ENCODE measurements around the gene FXYD7. TPM values are rescaled to one million over a fixed set of nuclear protein-coding genes. Genes with fewer than 3 reads are reported as not detected.

The FXYD7 gene
- total and polyA plus RNA-seq, 2 of the 13 experiments (the other 11 are each of a cell fraction or from before 2014, with no cell fraction given), result 0.55 TPM; not detected in 1

DNA sequence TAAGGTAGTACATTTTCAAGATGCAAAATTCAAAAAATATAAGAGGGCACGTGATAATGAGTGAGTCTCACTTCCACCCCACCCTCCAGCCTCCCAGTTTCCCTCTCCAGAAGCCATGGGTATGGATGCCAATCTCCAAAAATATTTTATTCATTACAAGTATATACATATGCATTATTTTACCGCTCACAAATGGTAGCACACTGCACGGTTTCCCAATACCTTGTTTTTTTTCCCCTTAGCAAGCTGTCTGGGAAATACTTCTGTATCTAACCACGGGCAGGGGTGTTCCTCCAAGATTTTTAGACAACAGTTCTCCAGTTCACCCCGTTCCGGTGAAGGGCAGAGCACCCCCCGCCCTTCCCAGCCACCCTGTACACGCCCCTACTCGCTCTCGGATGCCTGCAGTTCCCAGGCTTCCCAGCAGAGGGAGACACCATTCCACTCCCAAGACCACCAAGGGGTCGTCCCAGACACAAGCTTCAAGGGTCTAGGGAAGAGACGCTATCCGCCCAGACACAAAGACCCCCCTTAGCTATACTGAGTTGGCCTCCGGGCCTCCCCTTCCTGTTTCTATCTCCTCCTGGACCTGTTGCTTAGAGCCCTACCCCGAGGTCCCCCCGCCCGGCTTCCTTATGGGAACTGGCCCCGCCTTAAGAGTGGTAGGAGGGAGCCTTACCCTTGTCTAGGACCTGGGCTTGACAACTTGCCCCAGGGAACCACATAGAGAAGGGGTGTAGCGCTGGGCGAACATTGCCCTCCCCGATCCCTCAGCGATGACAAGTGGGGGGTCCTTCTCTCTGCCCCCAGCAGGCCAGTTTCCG is 28.5 kb upstream of the FXYD7 start (continued):
- no peak for TF ChIP-seq NR1H2 (CRISPR knock-in tag; IDR thresholded peaks at IDR 0.05; ENCODE audit: borderline replicate concordance, low read depth)
- no peak for TF ChIP-seq ZNF816 (CRISPR knock-in tag; IDR thresholded peaks at IDR 0.05; ENCODE audit: borderline replicate concordance)
- no peak for TF ChIP-seq DMAP1 (CRISPR knock-in tag; IDR thresholded peaks at IDR 0.05)
- TF ChIP-seq SMAD9 (CRISPR knock-in tag; IDR thresholded peaks at IDR 0.05), result no peak
- peak; percentile 24 for TF ChIP-seq SAP130 (CRISPR knock-in tag; IDR thresholded peaks at IDR 0.05; ENCODE audit: low read depth)
- TF ChIP-seq SP2 (CRISPR knock-in tag; IDR thresholded peaks at IDR 0.05), result 0 out of 2 replicates have a peak, but pooled peaks have one; percentile 27
- TF ChIP-seq RARA (CRISPR knock-in tag; IDR thresholded peaks at IDR 0.05), result peak; percentile 26; the same call in 1 of the 2 replicates
- TF ChIP-seq, protein P1, sequence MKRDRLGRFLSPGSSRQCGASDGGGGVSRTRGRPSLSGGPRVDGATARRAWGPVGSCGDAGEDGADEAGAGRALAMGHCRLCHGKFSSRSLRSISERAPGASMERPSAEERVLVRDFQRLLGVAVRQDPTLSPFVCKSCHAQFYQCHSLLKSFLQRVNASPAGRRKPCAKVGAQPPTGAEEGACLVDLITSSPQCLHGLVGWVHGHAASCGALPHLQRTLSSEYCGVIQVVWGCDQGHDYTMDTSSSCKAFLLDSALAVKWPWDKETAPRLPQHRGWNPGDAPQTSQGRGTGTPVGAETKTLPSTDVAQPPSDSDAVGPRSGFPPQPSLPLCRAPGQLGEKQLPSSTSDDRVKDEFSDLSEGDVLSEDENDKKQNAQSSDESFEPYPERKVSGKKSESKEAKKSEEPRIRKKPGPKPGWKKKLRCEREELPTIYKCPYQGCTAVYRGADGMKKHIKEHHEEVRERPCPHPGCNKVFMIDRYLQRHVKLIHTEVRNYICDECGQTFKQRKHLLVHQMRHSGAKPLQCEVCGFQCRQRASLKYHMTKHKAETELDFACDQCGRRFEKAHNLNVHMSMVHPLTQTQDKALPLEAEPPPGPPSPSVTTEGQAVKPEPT (CRISPR knock-in tag; IDR thresholded peaks at IDR 0.05; ENCODE audit: low read depth), result 0 out of 2 replicates have a peak, but pooled peaks have one; percentile 17
- TF ChIP-seq, protein P2, sequence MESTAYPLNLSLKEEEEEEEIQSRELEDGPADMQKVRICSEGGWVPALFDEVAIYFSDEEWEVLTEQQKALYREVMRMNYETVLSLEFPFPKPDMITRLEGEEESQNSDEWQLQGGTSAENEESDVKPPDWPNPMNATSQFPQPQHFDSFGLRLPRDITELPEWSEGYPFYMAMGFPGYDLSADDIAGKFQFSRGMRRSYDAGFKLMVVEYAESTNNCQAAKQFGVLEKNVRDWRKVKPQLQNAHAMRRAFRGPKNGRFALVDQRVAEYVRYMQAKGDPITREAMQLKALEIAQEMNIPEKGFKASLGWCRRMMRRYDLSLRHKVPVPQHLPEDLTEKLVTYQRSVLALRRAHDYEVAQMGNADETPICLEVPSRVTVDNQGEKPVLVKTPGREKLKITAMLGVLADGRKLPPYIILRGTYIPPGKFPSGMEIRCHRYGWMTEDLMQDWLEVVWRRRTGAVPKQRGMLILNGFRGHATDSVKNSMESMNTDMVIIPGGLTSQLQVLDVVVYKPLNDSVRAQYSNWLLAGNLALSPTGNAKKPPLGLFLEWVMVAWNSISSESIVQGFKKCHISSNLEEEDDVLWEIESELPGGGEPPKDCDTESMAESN (CRISPR knock-in tag; conservative IDR thresholded peaks at IDR 0.05), result no peak
- TF ChIP-seq ZNF569 (CRISPR knock-in tag; IDR thresholded peaks at IDR 0.05; ENCODE audit: borderline replicate concordance), result no peak
- TF ChIP-seq, protein P3, sequence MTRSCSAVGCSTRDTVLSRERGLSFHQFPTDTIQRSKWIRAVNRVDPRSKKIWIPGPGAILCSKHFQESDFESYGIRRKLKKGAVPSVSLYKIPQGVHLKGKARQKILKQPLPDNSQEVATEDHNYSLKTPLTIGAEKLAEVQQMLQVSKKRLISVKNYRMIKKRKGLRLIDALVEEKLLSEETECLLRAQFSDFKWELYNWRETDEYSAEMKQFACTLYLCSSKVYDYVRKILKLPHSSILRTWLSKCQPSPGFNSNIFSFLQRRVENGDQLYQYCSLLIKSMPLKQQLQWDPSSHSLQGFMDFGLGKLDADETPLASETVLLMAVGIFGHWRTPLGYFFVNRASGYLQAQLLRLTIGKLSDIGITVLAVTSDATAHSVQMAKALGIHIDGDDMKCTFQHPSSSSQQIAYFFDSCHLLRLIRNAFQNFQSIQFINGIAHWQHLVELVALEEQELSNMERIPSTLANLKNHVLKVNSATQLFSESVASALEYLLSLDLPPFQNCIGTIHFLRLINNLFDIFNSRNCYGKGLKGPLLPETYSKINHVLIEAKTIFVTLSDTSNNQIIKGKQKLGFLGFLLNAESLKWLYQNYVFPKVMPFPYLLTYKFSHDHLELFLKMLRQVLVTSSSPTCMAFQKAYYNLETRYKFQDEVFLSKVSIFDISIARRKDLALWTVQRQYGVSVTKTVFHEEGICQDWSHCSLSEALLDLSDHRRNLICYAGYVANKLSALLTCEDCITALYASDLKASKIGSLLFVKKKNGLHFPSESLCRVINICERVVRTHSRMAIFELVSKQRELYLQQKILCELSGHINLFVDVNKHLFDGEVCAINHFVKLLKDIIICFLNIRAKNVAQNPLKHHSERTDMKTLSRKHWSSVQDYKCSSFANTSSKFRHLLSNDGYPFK (CRISPR knock-in tag; IDR thresholded peaks at IDR 0.05; ENCODE audit: borderline replicate concordance), result no peak
- TF ChIP-seq ZNF441 (CRISPR knock-in tag; IDR thresholded peaks at IDR 0.05; ENCODE audit: borderline replicate concordance), result no peak
- TF ChIP-seq ZSCAN25 (CRISPR knock-in tag; IDR thresholded peaks at IDR 0.05), result peak; percentile 83
- TF ChIP-seq RXRB (CRISPR knock-in tag; IDR thresholded peaks at IDR 0.05; ENCODE audit: borderline replicate concordance), result peak; percentile 48; the same call in 1 of the 2 replicates
- TF ChIP-seq POLR2AphosphoS5 (IDR thresholded peaks at IDR 0.05; ENCODE audit: low read depth, low read length), result no peak
- TF ChIP-seq, protein P4, sequence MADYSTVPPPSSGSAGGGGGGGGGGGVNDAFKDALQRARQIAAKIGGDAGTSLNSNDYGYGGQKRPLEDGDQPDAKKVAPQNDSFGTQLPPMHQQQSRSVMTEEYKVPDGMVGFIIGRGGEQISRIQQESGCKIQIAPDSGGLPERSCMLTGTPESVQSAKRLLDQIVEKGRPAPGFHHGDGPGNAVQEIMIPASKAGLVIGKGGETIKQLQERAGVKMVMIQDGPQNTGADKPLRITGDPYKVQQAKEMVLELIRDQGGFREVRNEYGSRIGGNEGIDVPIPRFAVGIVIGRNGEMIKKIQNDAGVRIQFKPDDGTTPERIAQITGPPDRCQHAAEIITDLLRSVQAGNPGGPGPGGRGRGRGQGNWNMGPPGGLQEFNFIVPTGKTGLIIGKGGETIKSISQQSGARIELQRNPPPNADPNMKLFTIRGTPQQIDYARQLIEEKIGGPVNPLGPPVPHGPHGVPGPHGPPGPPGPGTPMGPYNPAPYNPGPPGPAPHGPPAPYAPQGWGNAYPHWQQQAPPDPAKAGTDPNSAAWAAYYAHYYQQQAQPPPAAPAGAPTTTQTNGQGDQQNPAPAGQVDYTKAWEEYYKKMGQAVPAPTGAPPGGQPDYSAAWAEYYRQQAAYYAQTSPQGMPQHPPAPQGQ (CRISPR knock-in tag; IDR thresholded peaks at IDR 0.05; ENCODE audit: borderline replicate concordance), result no peak
- TF ChIP-seq AGO1 (IDR thresholded peaks at IDR 0.05; ENCODE audit: low read depth, low read length, poor library complexity, severe bottlenecking), result no peak
- TF ChIP-seq, protein P5, sequence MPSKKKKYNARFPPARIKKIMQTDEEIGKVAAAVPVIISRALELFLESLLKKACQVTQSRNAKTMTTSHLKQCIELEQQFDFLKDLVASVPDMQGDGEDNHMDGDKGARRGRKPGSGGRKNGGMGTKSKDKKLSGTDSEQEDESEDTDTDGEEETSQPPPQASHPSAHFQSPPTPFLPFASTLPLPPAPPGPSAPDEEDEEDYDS (CRISPR knock-in tag; IDR thresholded peaks at IDR 0.05), result 0 out of 2 replicates have a peak, but pooled peaks have one; percentile 18
- no peak for TF ChIP-seq LCORL (IDR thresholded peaks at IDR 0.05)
- TF ChIP-seq LCORL (CRISPR knock-in tag; IDR thresholded peaks at IDR 0.05), result peak; percentile 71

Measured in HepG2 (cell line).